DND-41 (cell line): ENCODE results near the gene TIPIN.
A peak's percentile ranks its signal among the peaks of the same experiment; 100 is the strongest.

ENCODE experiments used
- ATAC-seq: fragments of 200-7000 bp; cut with Tn5 transposase; 3 replicates; pipeline ENCODE4 v1.9.1; 2021; ENCODE audit warnings: low read depth; ENCODE audit not compliant: insufficient read depth
- DNase-seq: peaks from one replicate; pipeline ENCODE4 v3.0.0-alpha.2; 2020
- H2AFZ ChIP-seq: 2 replicates; pipeline ENCODE4 v1.6.0; 2012; ENCODE audit warnings: low read depth, low read length
- H3K27ac ChIP-seq: 2 replicates; pipeline ENCODE4 v1.5.1; 2012; ENCODE audit warnings: low read length, inconsistent platforms
- H3K27me3 ChIP-seq: fragments of 200-600 bp; sonication (generic); 2 replicates; pipeline ENCODE4 v1.6.0; 2012; ENCODE audit warnings: low read length, mild to moderate bottlenecking, inconsistent platforms; ENCODE audit not compliant: insufficient read depth, poor library complexity
- H3K36me3 ChIP-seq: 2 replicates; pipeline ENCODE4 v1.5.1; 2012; ENCODE audit warnings: low read length, inconsistent platforms; ENCODE audit not compliant: insufficient read depth
- H3K4me1 ChIP-seq: 2 replicates; pipeline ENCODE4 v1.5.1; 2012; ENCODE audit warnings: mild to moderate bottlenecking, low read length; ENCODE audit not compliant: insufficient read depth
- H3K4me2 ChIP-seq: 2 replicates; pipeline ENCODE4 v1.6.0; 2012; ENCODE audit warnings: mild to moderate bottlenecking, moderate library complexity, low read length, inconsistent platforms; ENCODE audit not compliant: insufficient read depth
- H3K4me3 ChIP-seq, 2 experiments: fragments of 200-600 bp in 1 of 2; shearing (Covaris generic) in 1 of 2; 2 replicates each; pipeline ENCODE4 v1.5.1; 2012 to 2016; ENCODE audit warnings: inconsistent platforms in 2 of 2, low read length in 2 of 2, mild to moderate bottlenecking in 2 of 2, low read depth in 1 of 2, moderate library complexity in 1 of 2
- H3K79me2 ChIP-seq: 2 replicates; pipeline ENCODE4 v1.6.0; 2012; ENCODE audit warnings: low read length, inconsistent platforms; ENCODE audit not compliant: insufficient read depth
- H3K9ac ChIP-seq: 2 replicates; pipeline ENCODE4 v1.6.0; 2012; ENCODE audit warnings: low read depth, mild to moderate bottlenecking, inconsistent platforms, low read length, moderate library complexity
- H3K9me3 ChIP-seq: 2 replicates; pipeline ENCODE4 v1.5.1; 2012; ENCODE audit warnings: low read length, moderate library complexity, mild to moderate bottlenecking, inconsistent platforms; ENCODE audit not compliant: insufficient read depth, severe bottlenecking
- H4K20me1 ChIP-seq: 2 replicates; pipeline ENCODE4 v1.6.0; 2012; ENCODE audit warnings: low read length; ENCODE audit not compliant: insufficient read depth
- CTCF ChIP-seq: IDR thresholded peaks from 2 replicates; pipeline ENCODE4 v1.5.1; 2012; ENCODE audit warnings: borderline replicate concordance, low read length, moderate library complexity, mild to moderate bottlenecking; ENCODE audit not compliant: poor library complexity, severe bottlenecking; ENCODE audit errors: extremely low read depth
- EZH2 ChIP-seq: IDR thresholded peaks from 3 replicates; pipeline ENCODE4 v1.6.1; 2012; ENCODE audit warnings: borderline replicate concordance, low read depth, mild to moderate bottlenecking, moderate library complexity, low read length, inconsistent platforms; ENCODE audit not compliant: severe bottlenecking

The TIPIN gene

GRCh38 chr15:66287461-66288057, 68.9 kb downstream of the TIPIN start:
- no peak overlapping the region for H3K9ac ChIP-seq
- H2AFZ ChIP-seq: no peak overlapping the region
- H3K27me3 ChIP-seq: no peaks in the 10 kb centered on the region
- H3K9me3 ChIP-seq: no peaks in the 10 kb centered on the region
- DNase-seq: no peak
- no peak overlapping the region for H3K4me2 ChIP-seq
- H3K4me3 ChIP-seq: no peak overlapping the region
- no peak for ATAC-seq
- H3K79me2 ChIP-seq: peaks cover 10% of the 10 kb centered on the region
- no peaks in the 10 kb centered on the region for H4K20me1 ChIP-seq
- peaks cover 11% of the 10 kb centered on the region for H3K4me1 ChIP-seq
- peak; percentile 53 for TF ChIP-seq CTCF
- no peak for TF ChIP-seq EZH2
- H3K27ac ChIP-seq: no peak overlapping the region
- H3K36me3 ChIP-seq: no peaks in the 10 kb centered on the region
